Measurements from ENCODE around the gene SLX1A. TPM values are rescaled to one million over a fixed set of nuclear protein-coding genes. Genes with fewer than 3 reads are reported as not detected.

The SLX1A gene
- total RNA-seq, 1 donor from 2014 or later: 36.9 TPM

- H3K36me3 Mint-ChIP-seq (ENCODE audit: low read depth): no peaks in the 10 kb centered on the region
- H3K4me3 Mint-ChIP-seq (ENCODE audit: unreplicated experiment): no peak overlapping the region
- no peak for TF ChIP-seq CTCF (IDR thresholded peaks at IDR 0.05)
- H3K4me1 Mint-ChIP-seq (ENCODE audit: low read depth): peaks cover 9% of the 10 kb centered on the region
- DNase-seq (ENCODE audit: low spot score): no peak
- no peaks in the 10 kb centered on the region for H3K9me3 Mint-ChIP-seq (ENCODE audit: low read depth)
- H3K27ac Mint-ChIP-seq (ENCODE audit: unreplicated experiment): no peak overlapping the region
- no peaks in the 10 kb centered on the region for H3K27me3 Mint-ChIP-seq (ENCODE audit: low read depth)
Measured at GRCh38 chr16:30184891-30185682, 8.6 kb upstream of the SLX1A start.

GRCh38 chr16:30185683-30186421 is 7.8 kb upstream of the SLX1A start:
- no peaks in the 10 kb centered on the region for H3K27me3 Mint-ChIP-seq (ENCODE audit: low read depth)
- H3K4me3 Mint-ChIP-seq (ENCODE audit: unreplicated experiment): no peak overlapping the region
- peaks cover 9% of the 10 kb centered on the region for H3K4me1 Mint-ChIP-seq (ENCODE audit: low read depth)
- no peaks in the 10 kb centered on the region for H3K36me3 Mint-ChIP-seq (ENCODE audit: low read depth)
- TF ChIP-seq CTCF (IDR thresholded peaks at IDR 0.05): no peak
- no peak overlapping the region for H3K27ac Mint-ChIP-seq (ENCODE audit: unreplicated experiment)
- H3K9me3 Mint-ChIP-seq (ENCODE audit: low read depth): no peaks in the 10 kb centered on the region
- DNase-seq (ENCODE audit: low spot score): no peak

GRCh38 chr16:30186444-30186781 is 7.3 kb upstream of the SLX1A start:
- Mint-ChIP-seq H3K36me3 (ENCODE audit: low read depth) (no peaks in the 10 kb centered on the region), H3K4me1 (ENCODE audit: low read depth) (peaks cover 9% of the 10 kb centered on the region), H3K9me3 (ENCODE audit: low read depth) (no peaks in the 10 kb centered on the region), H3K4me3 (ENCODE audit: unreplicated experiment) (no peak overlapping the region), H3K27ac (ENCODE audit: unreplicated experiment) (no peak overlapping the region), H3K27me3 (ENCODE audit: low read depth) (no peaks in the 10 kb centered on the region)
- DNase-seq (ENCODE audit: low spot score): no peak
- TF ChIP-seq CTCF (IDR thresholded peaks at IDR 0.05): no peak

- peak; percentile 92 for DNase-seq (ENCODE audit: low spot score)
- no peaks in the 10 kb centered on the region for H3K36me3 Mint-ChIP-seq (ENCODE audit: low read depth)
- no peaks in the 10 kb centered on the region for H3K9me3 Mint-ChIP-seq (ENCODE audit: low read depth)
- no peak overlapping the region for H3K27ac Mint-ChIP-seq (ENCODE audit: unreplicated experiment)
- H3K4me3 Mint-ChIP-seq (ENCODE audit: unreplicated experiment): no peak overlapping the region
- peak; percentile 70 for TF ChIP-seq CTCF (IDR thresholded peaks at IDR 0.05)
- H3K27me3 Mint-ChIP-seq (ENCODE audit: low read depth): no peaks in the 10 kb centered on the region
- H3K4me1 Mint-ChIP-seq (ENCODE audit: low read depth): peaks cover 9% of the 10 kb centered on the region
Measured at GRCh38 chr16:30186782-30187555, 6.7 kb upstream of the SLX1A start.

- Mint-ChIP-seq H3K36me3 (ENCODE audit: low read depth) (no peaks in the 10 kb centered on the region), H3K4me3 (ENCODE audit: unreplicated experiment) (no peak overlapping the region), H3K4me1 (ENCODE audit: low read depth) (peaks cover 9% of the 10 kb centered on the region), H3K27ac (ENCODE audit: unreplicated experiment) (no peak overlapping the region), H3K27me3 (ENCODE audit: low read depth) (no peaks in the 10 kb centered on the region), H3K9me3 (ENCODE audit: low read depth) (no peaks in the 10 kb centered on the region)
- peak; percentile 22 for TF ChIP-seq CTCF (IDR thresholded peaks at IDR 0.05)
- DNase-seq (ENCODE audit: low spot score): no peak
Measured at GRCh38 chr16:30187556-30187865, 6.2 kb upstream of the SLX1A start.
